HG03097 (cell line): Measurements from ENCODE around the gene BTN2A1.
"Not testable (repeated sequence)": the region's sequence is repeated elsewhere in the genome, so short reads cannot be mapped to it uniquely, and the experiment has no call there.

Source experiments
- ATAC-seq: cut with Tn5 transposase; IDR thresholded peaks from one replicate; pipeline ENCODE4 v1.9.1; 2021; ENCODE audit not compliant: unreplicated experiment, low FRiP score

Gene BTN2A1

DNA sequence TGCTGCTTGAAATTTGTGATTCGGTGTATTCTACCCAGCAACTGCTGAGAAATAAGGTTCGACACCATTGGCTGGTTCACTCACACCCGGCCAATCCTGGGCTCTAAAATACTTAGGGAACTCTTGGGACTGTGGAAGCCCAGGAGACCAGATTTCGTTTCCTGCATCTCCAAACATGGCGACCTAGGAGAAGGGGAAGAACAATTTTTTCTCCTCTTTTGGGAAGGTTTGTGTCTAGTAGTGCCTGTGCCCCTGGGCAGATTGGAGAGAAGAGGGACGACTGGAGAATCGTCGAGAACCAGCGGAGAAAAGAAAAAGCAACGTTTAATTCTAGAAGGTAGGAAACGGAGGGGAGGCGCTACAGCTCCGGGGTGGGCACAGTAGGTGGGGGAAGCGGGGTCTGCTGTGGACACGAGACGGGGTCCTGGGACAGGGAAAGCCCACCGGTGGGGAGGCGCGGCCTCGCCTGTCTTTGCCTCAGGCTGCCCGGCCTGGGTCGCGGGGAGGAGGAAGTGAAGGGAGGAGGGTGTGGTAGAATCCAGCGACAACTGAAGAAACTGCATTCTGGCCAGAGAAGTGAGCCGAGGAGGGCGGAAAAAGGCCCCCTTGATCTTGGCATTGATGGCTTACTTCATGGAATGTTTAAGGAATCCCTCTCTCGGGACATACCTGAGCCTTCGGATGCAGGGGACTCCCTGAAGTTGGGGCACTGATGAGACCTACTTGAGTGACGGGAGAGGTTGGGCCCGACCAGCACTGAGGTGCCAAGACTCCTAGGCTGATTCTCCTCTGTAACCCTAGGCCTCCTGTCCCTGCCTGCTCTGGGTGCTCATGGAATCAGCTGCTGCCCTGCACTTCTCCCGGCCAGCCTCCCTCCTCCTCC is at the start of gene BTN2A1:
TSS of gene BTN2A1 (plus strand) at position 150 of the 883 bp plus-strand sequence. CDS start at position 832, 682 bp downstream.
- ATAC-seq = peak; percentile 91

GRCh38 chr6:26408828-26409730 is 48.7 kb upstream of the BTN2A1 start:
- ATAC-seq = no peak

DNA sequence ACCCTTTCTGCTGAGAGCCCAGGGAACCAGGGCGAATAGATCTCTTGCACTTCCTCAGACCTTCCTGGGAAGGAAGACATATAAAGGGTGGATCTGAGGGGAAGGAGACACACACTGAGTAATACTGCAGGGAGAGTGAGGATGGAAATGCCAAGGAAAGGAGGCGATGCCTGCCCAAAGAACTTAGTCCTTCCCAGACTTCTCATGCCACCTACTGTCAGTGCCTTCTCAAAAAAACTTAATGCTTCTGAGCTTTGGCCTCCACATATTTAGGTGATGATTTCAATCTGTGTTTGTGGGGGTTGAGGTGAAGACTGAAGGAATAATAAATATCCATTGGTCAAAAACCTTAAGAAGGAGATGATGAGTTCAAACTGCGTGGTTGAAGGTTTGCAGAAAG is 46.0 kb upstream of the BTN2A1 start:
- no peak for ATAC-seq

GRCh38 chr6:26412228-26412627 is 45.5 kb upstream of the BTN2A1 start:
- no peak for ATAC-seq

GRCh38 chr6:26412954-26413353 is 44.8 kb upstream of the BTN2A1 start:
- no peak for ATAC-seq

- ATAC-seq = no peak
These were observed 43.5 kb upstream of the BTN2A1 start for GRCh38 chr6:26414281-26414680.

- ATAC-seq = no peak
These were observed 42.6 kb upstream of the BTN2A1 start for GRCh38 chr6:26415036-26415614.

DNA sequence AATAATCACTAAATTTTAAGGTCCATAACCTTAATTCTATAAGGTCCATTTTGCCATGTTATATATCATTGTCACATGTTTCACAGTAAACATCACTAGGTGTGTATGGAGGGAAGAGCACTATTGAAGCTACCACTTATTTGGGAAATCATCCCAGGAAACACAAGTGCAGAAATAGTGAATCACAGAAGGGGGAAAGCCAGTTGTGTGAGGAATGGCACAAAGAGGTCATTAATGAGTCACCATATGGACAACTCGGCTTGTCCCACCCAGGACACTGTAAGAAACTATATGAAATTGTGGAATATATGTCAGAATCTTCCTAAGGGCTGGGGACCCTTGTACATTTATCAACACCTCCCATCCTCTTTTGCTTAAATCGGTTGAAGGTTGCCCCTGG is 42.0 kb upstream of the BTN2A1 start:
- no peak for ATAC-seq

DNA sequence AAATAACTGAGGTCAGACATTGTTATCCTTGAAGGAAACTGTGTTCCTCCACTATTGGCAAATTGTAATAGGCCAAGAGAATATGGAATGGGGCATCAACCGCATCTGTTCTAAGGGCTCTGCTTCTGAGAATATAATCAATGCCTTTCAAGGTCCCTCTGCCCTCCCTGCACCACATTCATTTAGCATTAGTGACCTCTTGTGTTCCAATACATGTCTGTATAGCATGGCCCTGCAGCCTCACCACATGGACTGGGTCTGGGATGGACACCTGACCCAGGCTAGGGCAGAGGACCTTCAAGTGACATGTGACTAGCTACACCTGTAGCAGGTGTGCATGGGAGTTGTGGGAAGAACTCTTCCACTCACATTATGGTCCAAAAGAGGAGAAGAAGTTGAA is 41.5 kb upstream of the BTN2A1 start:
- no peak for ATAC-seq

- not testable (repeated sequence) for ATAC-seq
These were observed 39.7 kb upstream of the BTN2A1 start for GRCh38 chr6:26418077-26418476.

- ATAC-seq = not testable (repeated sequence)
These were observed 39.0 kb upstream of the BTN2A1 start for GRCh38 chr6:26418795-26419194.

- no peak for ATAC-seq
These were observed 37.0 kb upstream of the BTN2A1 start for GRCh38 chr6:26420688-26421171.

DNA sequence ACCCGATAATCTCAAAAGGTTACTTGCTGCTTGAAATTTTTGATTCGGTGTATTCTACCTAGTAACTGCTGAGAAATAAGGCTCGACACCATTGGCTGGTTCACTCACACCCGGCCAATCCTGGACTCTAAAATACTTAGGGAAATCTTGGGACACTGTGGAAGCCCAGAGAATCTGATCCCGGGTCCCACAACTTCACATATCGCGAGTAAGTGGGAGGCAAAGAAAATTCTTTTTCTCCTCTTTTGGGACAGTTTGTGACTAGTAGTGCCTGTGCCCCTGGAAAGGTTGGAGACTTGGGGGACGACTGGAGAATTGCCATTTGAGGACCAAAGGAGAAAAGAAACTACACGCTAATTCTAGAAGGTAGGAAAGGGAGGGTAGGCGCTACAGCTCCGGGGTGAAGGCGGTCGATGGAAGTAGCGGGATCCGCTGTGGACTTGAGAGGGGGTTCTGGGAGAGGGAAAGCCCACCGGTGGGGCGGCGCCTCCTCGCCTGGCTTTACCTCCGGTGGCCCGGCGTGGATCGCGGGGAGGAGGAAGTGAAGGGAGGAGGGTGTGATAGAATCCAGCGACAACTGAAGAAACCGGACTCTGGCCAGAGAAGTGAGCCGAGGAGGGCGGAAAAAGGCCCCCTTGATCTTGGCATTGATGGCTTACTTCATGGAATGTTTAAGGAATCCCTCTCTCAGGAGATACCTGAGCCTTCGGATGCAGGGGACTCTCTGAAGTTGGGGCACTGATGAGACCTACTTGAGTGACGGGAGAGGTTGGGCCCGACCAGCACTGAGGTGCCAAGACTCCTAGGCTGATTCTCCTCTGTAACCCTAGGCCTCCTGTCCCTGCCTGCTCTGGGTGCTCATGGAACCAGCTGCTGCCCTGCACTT is 36.3 kb upstream of the BTN2A1 start:
- peak; percentile 71 for ATAC-seq

GRCh38 chr6:26422329-26422728 is 35.4 kb upstream of the BTN2A1 start:
- ATAC-seq = no peak

DNA sequence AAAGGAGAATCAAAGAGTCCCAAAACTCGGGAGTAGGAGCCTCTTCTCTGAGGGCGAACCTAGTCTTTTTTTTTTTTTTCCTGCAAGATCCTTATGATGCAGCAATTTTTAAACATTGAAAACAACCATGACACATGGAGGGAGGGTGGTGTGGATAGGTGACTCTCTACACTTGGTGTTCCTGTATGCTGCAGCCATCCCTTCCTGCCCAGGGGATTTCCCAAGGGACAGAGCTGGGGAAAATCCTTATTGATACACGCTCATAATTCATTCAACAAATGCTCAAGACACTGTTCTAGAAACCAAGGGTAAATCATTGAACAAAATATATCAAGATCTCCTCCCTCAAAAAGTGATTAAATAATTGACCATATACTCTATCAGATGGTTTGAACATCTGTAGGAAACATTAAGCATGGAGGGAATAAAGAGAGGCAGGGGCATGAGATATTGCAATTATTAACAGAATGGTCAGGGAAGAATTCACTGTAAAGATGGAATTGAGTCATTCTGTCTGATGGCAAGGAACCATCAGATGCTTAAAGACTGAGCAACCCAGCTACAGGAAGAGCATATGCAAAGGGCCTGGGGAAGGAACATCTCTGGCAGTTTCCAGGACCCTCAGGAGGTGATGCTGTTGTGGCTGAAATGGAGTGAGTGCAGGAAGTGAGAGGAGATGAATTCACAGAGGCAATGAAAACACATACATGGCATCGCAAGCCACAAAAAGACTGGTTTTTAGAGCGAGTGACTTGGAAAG is 30.9 kb upstream of the BTN2A1 start:
- no peak for ATAC-seq

- no peak for ATAC-seq
These were observed 30.3 kb upstream of the BTN2A1 start for GRCh38 chr6:26427451-26427809.

DNA sequence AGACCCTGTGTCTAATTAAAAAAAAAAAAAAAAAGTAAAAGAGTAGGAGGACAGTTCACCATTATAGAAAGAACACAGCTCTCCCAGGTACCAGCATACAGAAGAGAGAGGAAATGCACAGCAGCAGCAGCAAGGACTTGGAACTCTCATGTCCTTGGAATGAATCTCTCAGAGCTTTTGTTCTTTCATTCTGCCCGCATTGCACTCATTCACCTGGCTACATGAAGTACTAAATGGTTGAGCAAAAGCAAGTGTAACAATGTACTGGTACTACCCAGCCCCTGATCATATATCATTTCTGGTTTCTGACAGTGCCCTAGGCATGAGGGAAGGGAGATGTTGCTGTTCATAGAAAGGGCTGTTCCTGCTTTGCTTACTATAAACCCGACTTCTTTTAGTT is 29.5 kb upstream of the BTN2A1 start:
- ATAC-seq = no peak

DNA sequence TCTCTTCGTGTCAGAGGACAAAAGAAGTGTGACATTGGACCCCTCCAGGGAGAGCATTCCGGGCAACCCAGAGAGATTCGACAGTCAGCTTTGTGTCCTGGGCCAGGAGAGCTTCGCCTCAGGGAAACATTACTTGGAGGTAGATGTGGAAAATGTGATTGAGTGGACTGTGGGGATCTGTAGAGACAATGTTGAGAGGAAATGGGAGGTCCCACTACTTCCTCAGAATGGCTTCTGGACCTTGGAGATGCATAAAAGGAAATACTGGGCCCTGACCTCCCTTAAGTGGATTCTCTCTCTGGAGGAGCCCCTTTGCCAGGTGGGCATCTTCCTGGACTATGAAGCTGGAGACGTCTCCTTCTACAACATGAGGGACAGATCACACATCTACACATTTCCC is 27.0 kb upstream of the BTN2A1 start:
- no peak for ATAC-seq
